Body of pancreas (tissue), 4 donors: ENCODE measurements around the gene FUBP1.

Experiments used
- POLR2A ChIP-seq, 3 donors: fragments of 450-650 bp; IDR thresholded peaks; one replicate each; pipeline ENCODE4 v1.6.1; 2016; ENCODE audit warnings: antibody characterized with exemption in 3 of 3, mild to moderate bottlenecking in 2 of 3
- TF ChIP-seq, protein P1 (sequence below), 7 experiments: fragments of 450-650 bp in 4 of 7; fragments of 200-600 bp in 3 of 7; sonication (generic) in 3 of 7; IDR thresholded peaks; one replicate each; pipeline ENCODE4 v1.5.1; 2016 to 2019; ENCODE audit warnings: antibody characterized with exemption in 7 of 7

DNA sequence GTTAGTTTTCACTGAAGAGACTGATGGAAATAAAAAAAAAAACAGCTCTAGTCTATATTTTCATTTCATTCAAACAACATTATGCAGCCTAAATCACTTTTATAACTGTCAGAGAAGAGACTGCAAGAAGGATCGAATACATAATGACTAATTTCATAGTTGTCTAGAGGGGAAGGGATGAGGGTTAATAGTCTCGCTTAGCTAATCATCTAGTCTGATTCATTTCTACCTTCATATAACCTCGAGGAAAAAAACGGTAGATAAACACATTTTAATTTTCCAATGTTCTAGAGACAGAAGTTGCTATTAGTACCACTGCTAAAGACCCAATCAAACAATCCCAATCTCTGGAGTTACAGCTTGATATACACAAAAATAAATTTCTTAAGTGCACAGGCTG lies 3.5 kb downstream of the FUBP1 start:
- TF ChIP-seq, protein P1, sequence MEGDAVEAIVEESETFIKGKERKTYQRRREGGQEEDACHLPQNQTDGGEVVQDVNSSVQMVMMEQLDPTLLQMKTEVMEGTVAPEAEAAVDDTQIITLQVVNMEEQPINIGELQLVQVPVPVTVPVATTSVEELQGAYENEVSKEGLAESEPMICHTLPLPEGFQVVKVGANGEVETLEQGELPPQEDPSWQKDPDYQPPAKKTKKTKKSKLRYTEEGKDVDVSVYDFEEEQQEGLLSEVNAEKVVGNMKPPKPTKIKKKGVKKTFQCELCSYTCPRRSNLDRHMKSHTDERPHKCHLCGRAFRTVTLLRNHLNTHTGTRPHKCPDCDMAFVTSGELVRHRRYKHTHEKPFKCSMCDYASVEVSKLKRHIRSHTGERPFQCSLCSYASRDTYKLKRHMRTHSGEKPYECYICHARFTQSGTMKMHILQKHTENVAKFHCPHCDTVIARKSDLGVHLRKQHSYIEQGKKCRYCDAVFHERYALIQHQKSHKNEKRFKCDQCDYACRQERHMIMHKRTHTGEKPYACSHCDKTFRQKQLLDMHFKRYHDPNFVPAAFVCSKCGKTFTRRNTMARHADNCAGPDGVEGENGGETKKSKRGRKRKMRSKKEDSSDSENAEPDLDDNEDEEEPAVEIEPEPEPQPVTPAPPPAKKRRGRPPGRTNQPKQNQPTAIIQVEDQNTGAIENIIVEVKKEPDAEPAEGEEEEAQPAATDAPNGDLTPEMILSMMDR (IDR thresholded peaks at IDR 0.05), result no peak
- no peak for TF ChIP-seq POLR2A (IDR thresholded peaks at IDR 0.05)
